H1 (cell line): ENCODE results near the gene SLC43A3. TPM values are rescaled to one million over a fixed set of nuclear protein-coding genes. Genes with fewer than 3 reads are reported as not detected.
A peak's percentile ranks its signal among the peaks of the same experiment; 100 is the strongest.

Experiments
- CTCF ChIA-PET: fragments of 300-600 bp; sonication (Branson Sonifier 250); formaldehyde crosslinking; loops from one replicate; lab custom pipeline; 2021; ENCODE audit not compliant: partially characterized antibody; lab: Charles Lee
- POLR2A ChIA-PET: fragments of 300-600 bp; sonication (Branson Sonifier 250); formaldehyde crosslinking; loops from one replicate; lab custom pipeline; 2021; ENCODE audit warnings: inconsistent platforms; ENCODE audit not compliant: partially characterized antibody; lab: Charles Lee
- DNase-seq, 2 experiments: peaks; one replicate each; pipeline versions ENCODE4 v3.0.0 to v3.0.0-alpha.2; 2010 to 2022; ENCODE audit warnings: low spot score in 2 of 2, low read depth in 1 of 2, mixed read lengths in 1 of 2
- FAIRE-seq: peaks from 2 replicates; lab custom pipeline; 2011; peaks lifted over from hg19 to GRCh38; lab: Jason Lieb, UNC
- H2AFZ ChIP-seq: 2 replicates; pipeline ENCODE4 v1.8.1; 2012; ENCODE audit warnings: low read length, inconsistent platforms
- H2AK5ac ChIP-seq: 2 replicates; pipeline ENCODE4 v1.6.1; 2013; ENCODE audit warnings: low read depth, low read length
- H2BK120ac ChIP-seq: replicated peaks from 2 replicates; pipeline ENCODE3; 2013; ENCODE audit warnings: low read depth, low read length, inconsistent platforms
- H2BK12ac ChIP-seq: 2 replicates; pipeline ENCODE4 v1.6.1; 2013; ENCODE audit warnings: low read depth, low read length
- H2BK15ac ChIP-seq: 2 replicates; pipeline ENCODE4 v1.6.1; 2013; ENCODE audit warnings: low read length
- H2BK20ac ChIP-seq: 2 replicates; pipeline ENCODE4 v1.6.1; 2013; ENCODE audit warnings: low read length
- H2BK5ac ChIP-seq: 2 replicates; pipeline ENCODE4 v1.6.1; 2013; ENCODE audit warnings: low read depth, low read length
- H3K14ac ChIP-seq: 2 replicates; pipeline ENCODE4 v1.6.1; 2013; ENCODE audit warnings: inconsistent platforms; ENCODE audit not compliant: insufficient read length
- H3K18ac ChIP-seq: 2 replicates; pipeline ENCODE4 v1.6.1; 2013; ENCODE audit warnings: low read length; ENCODE audit errors: extremely low read depth
- H3K23ac ChIP-seq: 2 replicates; pipeline ENCODE4 v1.6.1; 2013; ENCODE audit warnings: inconsistent platforms; ENCODE audit not compliant: insufficient read length
- H3K23me2 ChIP-seq: 2 replicates; pipeline ENCODE4 v1.6.1; 2013; ENCODE audit warnings: low read depth, low read length
- H3K27ac ChIP-seq: 2 replicates; pipeline ENCODE4 v1.6.1; 2011; ENCODE audit warnings: low read depth, low read length, inconsistent platforms
- H3K27me3 ChIP-seq, 4 experiments: replicated peaks in 1 of 4; 1 replicate in 1 of 4; 2 replicates in 3 of 4; pipeline versions ENCODE4 v1.6.1 to v1.8.1; 2011 to 2013; ENCODE audit warnings: low read length in 3 of 4, mild to moderate bottlenecking in 3 of 4, inconsistent platforms in 2 of 4, mixed read lengths in 2 of 4, moderate library complexity in 1 of 4; ENCODE audit not compliant: control insufficient read depth in 3 of 4, insufficient read depth in 3 of 4; ENCODE audit errors: extremely low read depth in 1 of 4
- H3K36me3 ChIP-seq, 4 experiments: 2 replicates each; pipeline versions ENCODE4 v1.6.1 to v1.8.1; 2011 to 2013; ENCODE audit warnings: mild to moderate bottlenecking in 4 of 4, low read length in 3 of 4, moderate library complexity in 2 of 4, control low read depth in 1 of 4, inconsistent platforms in 1 of 4; ENCODE audit not compliant: insufficient read depth in 4 of 4, control insufficient read depth in 2 of 4
- H3K4ac ChIP-seq: replicated peaks from 2 replicates; pipeline ENCODE3; 2013; ENCODE audit warnings: low read length, low read depth, mixed read lengths, inconsistent platforms; ENCODE audit not compliant: insufficient read length
- H3K4me1 ChIP-seq, 4 experiments: replicated peaks in 1 of 4; 1 replicate in 1 of 4; 2 replicates in 3 of 4; pipeline versions ENCODE4 v1.6.1 to v1.8.1; 2011 to 2013; ENCODE audit warnings: low read length in 3 of 4, inconsistent platforms in 2 of 4, mixed read lengths in 1 of 4; ENCODE audit not compliant: insufficient read depth in 4 of 4, control insufficient read depth in 3 of 4
- H3K4me2 ChIP-seq, 2 experiments: 2 replicates each; pipeline versions ENCODE4 v1.6.1 to v1.8.1; 2011 to 2013; ENCODE audit warnings: low read depth in 2 of 2, low read length in 2 of 2, control low read depth in 1 of 2, inconsistent platforms in 1 of 2, mild to moderate bottlenecking in 1 of 2; ENCODE audit not compliant: insufficient read depth in 1 of 2
- H3K4me3 ChIP-seq, 4 experiments: fragments of 200-600, 300-600 bp in 1 of 4; sonication (generic), shearing (Covaris generic), sonication (Bioruptor Twin) in 1 of 4; 2 replicates each; pipeline versions ENCODE4 v1.5.1 to v1.8.1; 2011 to 2016; ENCODE audit warnings: low read length in 4 of 4, low read depth in 3 of 4, control low read depth in 2 of 4, inconsistent platforms in 2 of 4, mild to moderate bottlenecking in 2 of 4, mixed read lengths in 1 of 4, moderate library complexity in 1 of 4; ENCODE audit not compliant: insufficient read depth in 2 of 4; ENCODE audit errors: extremely low read depth in 1 of 4
- H3K56ac ChIP-seq: replicated peaks from 2 replicates; pipeline ENCODE3; 2013; ENCODE audit warnings: low read depth, mild to moderate bottlenecking, mixed read lengths, low read length, inconsistent platforms; ENCODE audit not compliant: insufficient read length
- H3K79me1 ChIP-seq: 2 replicates; pipeline ENCODE4 v1.6.1; 2013; ENCODE audit warnings: low read depth, low read length, control low read depth
- H3K79me2 ChIP-seq, 2 experiments: 2 replicates each; pipeline versions ENCODE4 v1.6.1 to v1.8.1; 2012 to 2013; ENCODE audit warnings: low read length in 2 of 2, mild to moderate bottlenecking in 2 of 2, inconsistent platforms in 1 of 2; ENCODE audit not compliant: insufficient read depth in 2 of 2, control insufficient read depth in 1 of 2
- H3K9ac ChIP-seq, 4 experiments: replicated peaks in 1 of 4; 1 replicate in 1 of 4; 2 replicates in 3 of 4; pipeline versions ENCODE4 v1.6.1 to v1.8.1; 2011 to 2013; ENCODE audit warnings: low read depth in 3 of 4, low read length in 3 of 4, control low read depth in 2 of 4, mild to moderate bottlenecking in 2 of 4, moderate library complexity in 2 of 4, inconsistent platforms in 1 of 4; ENCODE audit errors: extremely low read depth in 1 of 4
- H3K9me3 ChIP-seq, 2 experiments: 2 replicates each; pipeline versions ENCODE4 v1.6.1 to v1.8.1; 2012 to 2013; ENCODE audit warnings: mild to moderate bottlenecking in 2 of 2, moderate library complexity in 2 of 2, control low read depth in 1 of 2, inconsistent platforms in 1 of 2, low read depth in 1 of 2, low read length in 1 of 2, mixed read lengths in 1 of 2; ENCODE audit not compliant: insufficient read depth in 2 of 2
- H4K20me1 ChIP-seq, 2 experiments: replicated peaks in 1 of 2; 2 replicates each; pipeline versions ENCODE3 to v1.8.1; 2011 to 2013; ENCODE audit warnings: inconsistent platforms in 2 of 2, low read length in 2 of 2, mild to moderate bottlenecking in 1 of 2; ENCODE audit not compliant: insufficient read depth in 2 of 2, control insufficient read depth in 1 of 2
- H4K5ac ChIP-seq: 2 replicates; pipeline ENCODE4 v1.6.1; 2013; ENCODE audit warnings: low read length, low read depth, mixed read lengths, inconsistent platforms; ENCODE audit not compliant: insufficient read length
- H4K8ac ChIP-seq: 2 replicates; pipeline ENCODE4 v1.8.0; 2013; ENCODE audit warnings: mild to moderate bottlenecking, moderate library complexity, low read length, inconsistent platforms; ENCODE audit not compliant: insufficient read depth; ENCODE audit errors: extremely low read depth
- H4K91ac ChIP-seq: replicated peaks from 2 replicates; pipeline ENCODE3; 2013; ENCODE audit warnings: low read length, mixed read lengths, inconsistent platforms; ENCODE audit not compliant: insufficient read length
- ASH2L ChIP-seq: fragments of 200-600, 300-600 bp; sonication (generic); IDR thresholded peaks from one replicate; pipeline ENCODE4 v1.7.1; 2017; ENCODE audit warnings: low read length
- CBX8 ChIP-seq: fragments of 300-800, 300-1000 bp; sonication (generic); IDR thresholded peaks from 2 replicates; pipeline ENCODE4 v1.7.1; 2016; ENCODE audit warnings: low read depth, low read length, borderline replicate concordance
- EZH2 ChIP-seq: fragments of 200-600 bp; sonication (generic); IDR thresholded peaks from 2 replicates; pipeline ENCODE4 v1.7.1; 2012; ENCODE audit warnings: low read depth, mild to moderate bottlenecking, moderate library complexity, low read length, inconsistent platforms; ENCODE audit not compliant: severe bottlenecking
- JUND ChIP-seq: IDR thresholded peaks from 2 replicates; pipeline ENCODE4 v1.6.1; 2011; ENCODE audit warnings: mild to moderate bottlenecking, improper control_type of control experiment, low read length
- MAFK ChIP-seq: IDR thresholded peaks from 2 replicates; pipeline ENCODE4 v1.6.1; 2012; ENCODE audit warnings: low read depth, mild to moderate bottlenecking, improper control_type of control experiment, low read length
- MAX ChIP-seq: IDR thresholded peaks from 2 replicates; pipeline ENCODE4 v1.6.1; 2012; ENCODE audit warnings: inconsistent platforms
- RAD21 ChIP-seq, 2 experiments: IDR thresholded peaks in 1 of 2; conservative IDR thresholded peaks in 1 of 2; 2 replicates each; pipeline ENCODE4 v1.6.1; 2011; ENCODE audit warnings: low read depth in 2 of 2, low read length in 2 of 2, improper control_type of control experiment in 1 of 2, inconsistent platforms in 1 of 2, mild to moderate bottlenecking in 1 of 2, moderate library complexity in 1 of 2
- RNF2 ChIP-seq: fragments of 200-900, 300-1000 bp; sonication (generic); IDR thresholded peaks from 2 replicates; pipeline ENCODE4 v1.7.1; 2016; ENCODE audit warnings: borderline replicate concordance, low read depth, mild to moderate bottlenecking, antibody characterized with exemption, low read length; ENCODE audit not compliant: poor library complexity, severe bottlenecking; ENCODE audit errors: missing control alignments
- SIRT6 ChIP-seq: IDR thresholded peaks from one replicate; pipeline ENCODE4 v1.7.1; 2012; ENCODE audit warnings: low read length, inconsistent platforms
- SRF ChIP-seq: IDR thresholded peaks from 2 replicates; pipeline ENCODE4 v1.6.1; 2011; ENCODE audit warnings: mild to moderate bottlenecking, low read depth, low read length, moderate library complexity
- WGBS, 2 experiments: shearing (Covaris generic) in 1 of 2; methylation state at CpG; one replicate each; pipeline versions ENCODE4 v1.1.6 to v1.1.7; 2013 to 2015; ENCODE audit warnings: low lambda C conversion rate in 2 of 2, mixed read lengths in 2 of 2, inconsistent platforms in 1 of 2, low coverage in 1 of 2, missing lambda C conversion rate in 1 of 2; ENCODE audit not compliant: insufficient replicate concordance in 2 of 2, insufficient coverage in 1 of 2, insufficient read length in 1 of 2; ENCODE audit errors: extremely low coverage in 1 of 2, missing lambda C conversion rate in 1 of 2; 5-methylcytosine and 5-hydroxymethylcytosine counted together
- polyA plus RNA-seq, 7 experiments: library from polyadenylated mRNA; depleted of rRNA in 3 of 7; stranded (reverse) in 5 of 7; unstranded in 2 of 7; fragments of >200 nt in 5 of 7; fragments of 200-250 nt in 2 of 7; gene quantifications; 1 replicate in 5 of 7; 2 replicates in 1 of 7; 4 replicates in 1 of 7; pipeline versions ENCODE4 v1.2.1 to v1.2.3, GENCODE V29; 2011 to 2013; ENCODE audit warnings: missing spikeins in 2 of 7, mixed read lengths in 2 of 7
- total RNA-seq: library from RNA; stranded (reverse); fragmentation: NEBNext Ultra II Directional; extraction: Animal tissue kit (Norgen Biotek cat#: 25700); gene quantifications from 2 replicates; pipeline ENCODE4 v1.2.1, GENCODE V29; 2021

Gene SLC43A3
- total and polyA plus RNA-seq, 2 of the 8 experiments (the other 6 are each of a cell fraction or from before 2014, with no cell fraction given) = 31.8 to 67.8 TPM

DNA sequence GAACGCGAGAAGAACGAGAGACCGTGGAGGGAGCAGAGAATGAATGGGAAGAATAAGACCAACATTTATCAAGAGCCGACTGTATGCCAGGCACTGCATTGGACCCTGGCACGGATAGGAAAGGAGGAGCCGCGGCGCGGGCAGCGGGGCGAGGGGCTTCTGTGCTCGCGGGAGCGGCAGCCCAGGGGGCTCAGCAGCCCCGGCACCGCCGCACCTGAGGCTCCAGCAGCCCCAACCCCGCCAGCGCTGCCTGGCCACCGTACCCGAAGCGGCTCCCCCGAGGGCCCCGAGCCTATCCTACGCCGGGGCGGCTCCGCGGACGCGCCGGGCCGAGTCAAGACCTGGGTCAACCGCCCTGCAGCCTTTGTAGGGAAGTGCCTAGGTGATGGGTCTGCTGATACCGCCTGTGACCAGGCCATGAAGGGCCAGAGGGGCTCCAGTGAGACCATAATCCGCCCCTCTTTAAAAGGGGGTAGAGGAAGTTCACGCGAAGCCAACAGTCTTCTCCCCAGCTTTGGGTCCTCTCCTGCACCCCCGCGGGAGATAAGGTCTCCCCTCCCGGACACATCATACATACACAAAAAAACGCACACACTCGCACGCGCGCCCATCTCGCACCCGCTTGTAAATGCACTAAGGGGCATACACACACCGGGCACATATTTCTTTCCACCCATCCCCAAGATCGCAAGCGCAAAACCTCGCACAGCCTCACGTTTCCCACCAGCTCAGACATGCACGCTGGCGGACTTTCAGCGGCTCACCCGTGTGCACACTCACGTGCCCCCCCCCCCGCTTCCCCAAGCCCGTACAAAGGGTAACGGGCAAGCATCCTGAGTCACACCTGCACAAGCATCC is 32.5 kb upstream of the SLC43A3 start:
- Histone ChIP-seq H2BK20ac (no peak overlapping the region), H2AK5ac (no peak overlapping the region), H3K4ac (no peak overlapping the region), H2AFZ (peak overlapping the region; percentile 60; the same call in 1 of the 2 replicates), H3K9me3 (no peaks in the 10 kb centered on the region), H4K8ac (no peak overlapping the region), H2BK12ac (peak overlapping the region; percentile 80; the same call in 1 of the 2 replicates), H2BK120ac (no peak overlapping the region), H4K91ac (no peak overlapping the region), H3K18ac (peak overlapping the region; percentile 71), H4K20me1 (peaks cover 0 to 2% of the 10 kb centered on the region in 2 experiments), H4K5ac (no peak overlapping the region), H3K23me2 (peaks cover 24% of the 10 kb centered on the region), H3K9ac (peak overlapping the region in 1 of 4 experiments; percentile 14; a peak in 1 of 7 replicates), H3K27me3 (peaks cover 8 to 36% (median 26%) of the 10 kb centered on the region in 4 experiments), H3K79me1 (peaks cover 3% of the 10 kb centered on the region; the same call in 1 of the 2 replicates), H2BK15ac (0 out of 2 replicates have a peak overlapping the region, but pooled peaks have one; percentile 40), H3K14ac (no peak overlapping the region), H3K4me2 (peak overlapping the region; percentile 84 to 99), H3K4me1 (peaks cover 3 to 42% (median 30%) of the 10 kb centered on the region in 4 experiments), H3K4me3 (peak overlapping the region; percentile 62 to 97 (median 74)), H3K79me2 (peaks cover 0 to 21% of the 10 kb centered on the region in 2 experiments; a peak in 2 of 4 replicates), H3K27ac (no peak overlapping the region), H3K23ac (no peak overlapping the region), H3K36me3 (no peaks in the 10 kb centered on the region), H2BK5ac (no peak overlapping the region), H3K56ac (no peak overlapping the region)
- DNase-seq = peak in 1 of 2 experiments; percentile 75
- no peak for FAIRE-seq
- CTCF ChIA-PET = interaction anchor here (0.6 to 14.0 kb wide), 35 partner anchors 9 to 704 kb away, joined by 3 to 452 read pairs (median 5); partner anchors contain the start of genes APLNR, P2RX3, SERPING1 and SLC43A3
- POLR2A ChIA-PET = interaction anchor here (0.7 to 10.5 kb wide), 23 partner anchors 14 to 193 kb away, joined by 3 to 141 read pairs (median 4); partner anchors contain the start of genes SLC43A1, TIMM10, TNKS1BP1 and YPEL4
- WGBS, 2 experiments = 1% methylated on average over 58 of the region's 62 CpGs; no CpG with 5 or more reads in 1 of the 2 experiments
- peak; percentile 72 for TF ChIP-seq MAX
- TF ChIP-seq ASH2L = peak; percentile 3
- TF ChIP-seq MAFK = no peak
- TF ChIP-seq EZH2 = peak; percentile 79
- no peak for TF ChIP-seq SRF
- no peak for TF ChIP-seq CBX8
- no peak for TF ChIP-seq JUND
- TF ChIP-seq SIRT6 = no peak
- peak; percentile 70 for TF ChIP-seq RNF2
- TF ChIP-seq RAD21 (IDR thresholded peaks at IDR 0.05 in 1 of 2, conservative IDR thresholded peaks at IDR 0.05 in 1 of 2; ENCODE audit: low read depth in 2 of 2, low read length in 2 of 2) = no peak
